Hepatocyte (in vitro differentiated cells): ENCODE results near the gene ORM2. TPM values are rescaled to one million over a fixed set of nuclear protein-coding genes. Genes with fewer than 3 reads are reported as not detected.

Experiments
- DNase-seq: peaks from one replicate; pipeline ENCODE4 v3.0.0-alpha.2; 2016; ENCODE audit warnings: low spot score
- H2AFZ ChIP-seq: fragments of 200-600 bp; sonication (generic); 2 replicates; pipeline ENCODE4 v1.6.0; 2016; ENCODE audit warnings: antibody characterized with exemption, mild to moderate bottlenecking
- H3K27ac ChIP-seq: fragments of 200-600 bp; sonication (generic); 2 replicates; pipeline ENCODE4 v1.5.1; 2016; ENCODE audit warnings: mild to moderate bottlenecking
- H3K27me3 ChIP-seq: fragments of 200-600 bp; sonication (generic); 2 replicates; pipeline ENCODE4 v1.6.1; 2016
- H3K36me3 ChIP-seq: fragments of 200-600 bp; sonication (generic); replicated peaks from 2 replicates; pipeline ENCODE4 v1.5.1; 2016; ENCODE audit warnings: low read depth; ENCODE audit not compliant: insufficient read depth
- H3K4me1 ChIP-seq: fragments of 200-600 bp; sonication (generic); 2 replicates; pipeline ENCODE4 v1.5.1; 2016; ENCODE audit warnings: mild to moderate bottlenecking, moderate library complexity; ENCODE audit not compliant: insufficient read depth
- H3K4me2 ChIP-seq: fragments of 200-600 bp; sonication (generic); 2 replicates; pipeline ENCODE4 v1.6.0; 2016
- H3K4me3 ChIP-seq: fragments of 200-600 bp; sonication (generic); 2 replicates; pipeline ENCODE4 v1.5.1; 2016; ENCODE audit warnings: mild to moderate bottlenecking
- H3K79me2 ChIP-seq: fragments of 200-600 bp; sonication (generic); 2 replicates; pipeline ENCODE4 v1.6.0; 2017; ENCODE audit warnings: mild to moderate bottlenecking
- H3K9me2 ChIP-seq: fragments of 200-600 bp; sonication (generic); replicated peaks from 2 replicates; pipeline ENCODE4 v1.6.0; 2017; ENCODE audit warnings: mild to moderate bottlenecking; ENCODE audit not compliant: insufficient read depth
- H3K9me3 ChIP-seq: fragments of 200-600 bp; sonication (generic); 2 replicates; pipeline ENCODE4 v1.5.1; 2016; ENCODE audit warnings: low read depth, mild to moderate bottlenecking
- H4K20me1 ChIP-seq: fragments of 200-600 bp; sonication (generic); 2 replicates; pipeline ENCODE4 v1.6.0; 2016; ENCODE audit warnings: mild to moderate bottlenecking; ENCODE audit not compliant: insufficient read depth, poor library complexity, severe bottlenecking
- EZH2 ChIP-seq: fragments of 200-600 bp; sonication (generic); IDR thresholded peaks from 2 replicates; pipeline ENCODE4 v1.6.1; 2016; ENCODE audit warnings: antibody characterized with exemption, mild to moderate bottlenecking, borderline replicate concordance
- EZH2phosphoT487 ChIP-seq: fragments of 200-600 bp; sonication (generic); IDR thresholded peaks from one replicate; pipeline ENCODE4 v1.6.1; 2018; ENCODE audit warnings: antibody characterized with exemption, mild to moderate bottlenecking, low read depth, moderate library complexity; ENCODE audit not compliant: unreplicated experiment, severe bottlenecking
- WGBS: methylation state at CpG from one replicate; pipeline ENCODE4 v1.1.6; 2016; ENCODE audit warnings: low lambda C conversion rate; ENCODE audit errors: missing lambda C conversion rate; 5-methylcytosine and 5-hydroxymethylcytosine counted together
- polyA plus RNA-seq: library from polyadenylated mRNA; unstranded; fragments of >200 nt; fragmentation: Nextera tagmentation; extraction: Ambion mirVana; gene quantifications from 2 replicates; pipeline ENCODE4 v1.2.1, GENCODE V29; 2016
- total RNA-seq: library from RNA; depleted of rRNA; stranded (reverse); fragments of >200 nt; gene quantifications from 2 replicates; pipeline ENCODE4 v1.2.3, GENCODE V29; 2014
- TF ChIP-seq, protein P1 (sequence below): fragments of 200-600 bp; sonication (generic); IDR thresholded peaks from 2 replicates; pipeline ENCODE4 v1.5.1; 2016; ENCODE audit warnings: antibody characterized with exemption, mild to moderate bottlenecking; ENCODE audit not compliant: poor library complexity

The ORM2 gene
- total and polyA plus RNA-seq, 2 experiments from 2014 or later: 52.0 to 136 TPM

DNA sequence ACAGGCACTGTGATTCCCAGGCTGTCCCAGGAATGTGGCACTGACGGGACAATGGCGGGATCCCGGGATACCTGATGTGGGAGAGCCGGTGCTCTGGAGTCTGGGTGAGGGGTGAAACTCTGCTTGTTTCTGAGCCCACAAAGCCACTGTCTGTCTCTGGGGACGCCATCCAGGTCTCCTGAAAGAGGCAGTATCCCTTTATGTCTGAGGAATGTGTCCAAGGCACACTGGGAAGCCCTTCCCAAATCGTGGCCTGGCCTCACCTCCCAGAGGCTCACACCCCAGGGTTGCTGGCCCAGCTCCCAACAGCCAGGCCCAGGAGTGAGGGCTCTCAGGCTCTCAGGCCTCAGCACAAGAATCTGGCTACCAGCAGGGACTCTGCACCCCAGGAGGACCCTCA lies 27.1 kb downstream of the ORM2 start:
- no peaks in the 10 kb centered on the region for H3K9me3 ChIP-seq
- no peak overlapping the region for H2AFZ ChIP-seq
- H3K4me1 ChIP-seq: no peaks in the 10 kb centered on the region
- peaks cover 4% of the 10 kb centered on the region for H3K36me3 ChIP-seq
- no peak overlapping the region for H3K4me3 ChIP-seq
- no peaks in the 10 kb centered on the region for H3K27me3 ChIP-seq
- no peaks in the 10 kb centered on the region for H4K20me1 ChIP-seq
- 93% methylated on average over 6 of the region's 6 CpGs for WGBS
- DNase-seq: no peak
- TF ChIP-seq EZH2phosphoT487 (no peak), EZH2 (no peak)
- TF ChIP-seq, protein P1, sequence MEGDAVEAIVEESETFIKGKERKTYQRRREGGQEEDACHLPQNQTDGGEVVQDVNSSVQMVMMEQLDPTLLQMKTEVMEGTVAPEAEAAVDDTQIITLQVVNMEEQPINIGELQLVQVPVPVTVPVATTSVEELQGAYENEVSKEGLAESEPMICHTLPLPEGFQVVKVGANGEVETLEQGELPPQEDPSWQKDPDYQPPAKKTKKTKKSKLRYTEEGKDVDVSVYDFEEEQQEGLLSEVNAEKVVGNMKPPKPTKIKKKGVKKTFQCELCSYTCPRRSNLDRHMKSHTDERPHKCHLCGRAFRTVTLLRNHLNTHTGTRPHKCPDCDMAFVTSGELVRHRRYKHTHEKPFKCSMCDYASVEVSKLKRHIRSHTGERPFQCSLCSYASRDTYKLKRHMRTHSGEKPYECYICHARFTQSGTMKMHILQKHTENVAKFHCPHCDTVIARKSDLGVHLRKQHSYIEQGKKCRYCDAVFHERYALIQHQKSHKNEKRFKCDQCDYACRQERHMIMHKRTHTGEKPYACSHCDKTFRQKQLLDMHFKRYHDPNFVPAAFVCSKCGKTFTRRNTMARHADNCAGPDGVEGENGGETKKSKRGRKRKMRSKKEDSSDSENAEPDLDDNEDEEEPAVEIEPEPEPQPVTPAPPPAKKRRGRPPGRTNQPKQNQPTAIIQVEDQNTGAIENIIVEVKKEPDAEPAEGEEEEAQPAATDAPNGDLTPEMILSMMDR: no peak
- H3K27ac ChIP-seq: no peak overlapping the region
- no peak overlapping the region for H3K4me2 ChIP-seq
- no peaks in the 10 kb centered on the region for H3K79me2 ChIP-seq
- no peaks in the 10 kb centered on the region for H3K9me2 ChIP-seq

DNA sequence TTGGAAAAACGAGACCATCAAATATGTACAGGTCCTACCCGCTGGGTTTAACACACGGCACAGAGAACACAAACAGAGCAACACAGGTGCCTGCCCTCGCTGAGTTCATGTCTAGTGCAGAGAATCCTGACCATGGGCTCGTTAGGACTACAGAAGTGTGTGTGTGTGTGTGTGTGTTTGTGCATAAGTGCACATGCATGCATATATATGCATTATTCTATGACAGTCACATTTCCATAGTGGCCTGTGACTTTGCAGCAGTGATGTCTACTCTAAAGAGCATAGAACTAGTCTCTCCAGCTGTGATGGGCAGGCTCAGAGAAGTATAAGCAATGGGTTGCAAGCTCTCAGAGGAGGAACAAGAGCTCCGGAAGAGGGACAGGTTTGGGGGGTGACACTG lies 27.7 kb downstream of the ORM2 start:
- TF ChIP-seq EZH2phosphoT487 (no peak), EZH2 (no peak)
- TF ChIP-seq, protein P1: no peak
- DNase-seq: no peak
- no peaks in the 10 kb centered on the region for H3K79me2 ChIP-seq
- no peaks in the 10 kb centered on the region for H3K9me2 ChIP-seq
- H3K27me3 ChIP-seq: no peaks in the 10 kb centered on the region
- H3K4me1 ChIP-seq: no peaks in the 10 kb centered on the region
- no peak overlapping the region for H2AFZ ChIP-seq
- no peaks in the 10 kb centered on the region for H4K20me1 ChIP-seq
- peaks cover 4% of the 10 kb centered on the region for H3K36me3 ChIP-seq
- no peaks in the 10 kb centered on the region for H3K9me3 ChIP-seq
- no peak overlapping the region for H3K4me3 ChIP-seq
- 97% methylated on average over 6 of the region's 6 CpGs for WGBS
- no peak overlapping the region for H3K27ac ChIP-seq
- H3K4me2 ChIP-seq: no peak overlapping the region

DNA sequence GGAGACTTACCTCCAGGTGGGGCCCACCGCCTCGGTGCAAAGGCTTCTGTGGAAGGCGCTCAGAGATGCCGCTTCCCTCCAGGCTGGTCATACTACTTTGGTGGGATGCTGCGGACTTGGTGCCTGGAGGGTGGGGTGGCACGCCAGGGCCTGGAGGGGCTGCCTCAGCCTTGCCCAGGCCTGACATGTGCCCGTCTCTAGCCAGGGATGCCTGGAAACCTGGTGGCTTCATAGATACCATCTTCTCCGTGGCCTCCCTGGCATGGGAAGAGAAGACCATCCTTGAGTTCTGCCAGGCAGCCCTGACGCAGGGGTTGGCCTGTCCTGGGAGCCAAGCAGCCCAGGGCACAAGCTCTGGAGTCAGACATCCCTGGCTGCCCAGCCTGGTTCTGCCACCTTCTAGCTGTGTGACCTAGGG lies 28.3 kb downstream of the ORM2 start:
- Histone ChIP-seq H3K9me2 (no peaks in the 10 kb centered on the region), H2AFZ (no peak overlapping the region), H3K79me2 (no peaks in the 10 kb centered on the region), H4K20me1 (no peaks in the 10 kb centered on the region), H3K4me3 (no peak overlapping the region), H3K27me3 (no peaks in the 10 kb centered on the region), H3K27ac (no peak overlapping the region), H3K4me2 (no peak overlapping the region), H3K36me3 (peaks cover 6% of the 10 kb centered on the region), H3K9me3 (no peaks in the 10 kb centered on the region), H3K4me1 (no peaks in the 10 kb centered on the region)
- DNase-seq: no peak
- no peak for TF ChIP-seq EZH2phosphoT487
- TF ChIP-seq, protein P1: no peak
- WGBS: 98% methylated on average over 9 of the region's 9 CpGs

DNA sequence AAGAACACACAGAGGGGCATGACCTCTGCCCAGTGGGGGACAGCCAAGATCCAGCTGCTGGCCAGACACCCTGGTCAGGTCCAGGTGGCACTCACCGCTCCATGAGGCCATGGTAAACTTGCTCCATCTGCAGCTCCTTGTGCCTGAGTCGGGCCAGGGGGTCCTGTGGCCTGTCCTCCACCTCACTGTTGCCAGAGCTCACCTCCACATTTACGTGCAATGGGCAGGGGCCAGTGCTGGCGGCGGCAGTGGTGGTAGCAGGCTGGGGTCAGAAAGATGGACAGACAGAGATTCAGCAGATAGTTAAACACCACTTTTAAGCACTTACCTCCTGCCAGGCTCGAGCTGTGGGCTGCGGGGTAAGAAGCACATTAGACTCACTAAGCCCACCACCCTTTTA lies 30.1 kb downstream of the ORM2 start:
- Histone ChIP-seq H3K4me3 (no peak overlapping the region), H3K27ac (no peak overlapping the region), H3K9me3 (no peaks in the 10 kb centered on the region), H4K20me1 (no peaks in the 10 kb centered on the region), H2AFZ (no peak overlapping the region), H3K4me1 (peaks cover 12% of the 10 kb centered on the region), H3K4me2 (no peak overlapping the region), H3K27me3 (no peaks in the 10 kb centered on the region), H3K79me2 (no peaks in the 10 kb centered on the region), H3K36me3 (peaks cover 6% of the 10 kb centered on the region), H3K9me2 (no peaks in the 10 kb centered on the region)
- DNase-seq: no peak
- no peak for TF ChIP-seq EZH2phosphoT487
- TF ChIP-seq, protein P1: no peak
- TF ChIP-seq EZH2: no peak
- 94% methylated on average over 7 of the region's 7 CpGs for whole genome bisulfite sequencing
